SIG-M5 treated with dmso at 0.1 percent for 504 hours (cell line): ENCODE results near the gene PPID.

Experiments used
- DNase-seq: peaks from one replicate; lab custom pipeline; 2025; ENCODE audit not compliant: unreplicated experiment; lab: John Stamatoyannopoulos, UW

The PPID gene

GRCh38 chr4:158669310-158669709 is 53.9 kb downstream of the PPID start:
- DNase-seq = no peak

- peak; percentile 73 for DNase-seq
Observed at GRCh38 chr4:158667651-158668198, 55.5 kb downstream of the PPID start.

GRCh38 chr4:158666892-158667291 is 56.3 kb downstream of the PPID start:
- no peak for DNase-seq

- DNase-seq = no peak
Observed at GRCh38 chr4:158664806-158665205, 58.4 kb downstream of the PPID start.

GRCh38 chr4:158663707-158664625 is 59.2 kb downstream of the PPID start:
- peak; percentile 75 for DNase-seq

- DNase-seq = peak; percentile 42
Observed at GRCh38 chr4:158663255-158663654, 59.9 kb downstream of the PPID start.
